Loucy (cell line): ENCODE measurements around the gene RNASE13.

ENCODE experiments used
- CTCF ChIP-seq: fragments of 200-600 bp; sonication (generic); conservative IDR thresholded peaks from 2 replicates; pipeline ENCODE4 v1.5.1; 2014; ENCODE audit warnings: mild to moderate bottlenecking, antibody characterized with exemption, low read length
- EZH2phosphoT487 ChIP-seq: fragments of 200-600 bp; IDR thresholded peaks from 2 replicates; pipeline ENCODE4 v1.6.1; 2018; ENCODE audit warnings: antibody characterized with exemption, mild to moderate bottlenecking, moderate library complexity, borderline replicate concordance

- TF ChIP-seq CTCF, result no peak
- TF ChIP-seq EZH2phosphoT487, result no peak
Measured at GRCh38 chr14:21070610-21071224, 36.1 kb upstream of the RNASE13 start.
